HG02938 (cell line): ENCODE results near the gene BDH1.
"Not testable (repeated sequence)": the region's sequence is repeated elsewhere in the genome, so short reads cannot be mapped to it uniquely, and the experiment has no call there.

Source experiments
- ATAC-seq: cut with Tn5 transposase; IDR thresholded peaks from one replicate; pipeline ENCODE4 v1.9.1; 2021; ENCODE audit warnings: mild to moderate bottlenecking, moderate library complexity; ENCODE audit not compliant: unreplicated experiment

Gene BDH1

DNA sequence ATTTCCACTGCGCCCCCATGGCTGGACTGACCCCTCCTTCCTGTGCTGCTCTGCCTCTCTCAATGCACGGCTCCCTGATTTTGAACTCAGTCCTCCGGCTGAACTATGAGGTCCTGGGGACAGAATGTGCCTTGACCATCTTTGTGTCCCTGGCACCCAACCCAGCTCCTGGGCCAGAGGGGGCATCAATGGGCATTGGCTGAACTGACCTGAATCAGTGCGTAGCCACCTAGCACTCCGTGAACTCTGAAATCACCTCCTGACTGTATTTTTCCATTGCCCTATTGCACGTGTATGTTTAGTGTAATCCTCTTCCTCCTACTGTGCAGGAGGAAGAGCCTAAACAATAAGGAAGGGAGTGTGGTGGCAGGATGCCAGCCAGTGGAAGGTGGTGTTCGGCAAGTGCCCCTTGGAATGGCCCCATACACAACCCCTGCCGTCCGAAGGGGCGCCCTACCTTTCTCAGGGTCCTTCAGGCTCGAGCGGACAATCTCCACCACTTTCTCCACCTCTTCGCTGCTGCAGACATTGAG, 33.5 kb downstream of the BDH1 start:
- ATAC-seq = no peak

DNA sequence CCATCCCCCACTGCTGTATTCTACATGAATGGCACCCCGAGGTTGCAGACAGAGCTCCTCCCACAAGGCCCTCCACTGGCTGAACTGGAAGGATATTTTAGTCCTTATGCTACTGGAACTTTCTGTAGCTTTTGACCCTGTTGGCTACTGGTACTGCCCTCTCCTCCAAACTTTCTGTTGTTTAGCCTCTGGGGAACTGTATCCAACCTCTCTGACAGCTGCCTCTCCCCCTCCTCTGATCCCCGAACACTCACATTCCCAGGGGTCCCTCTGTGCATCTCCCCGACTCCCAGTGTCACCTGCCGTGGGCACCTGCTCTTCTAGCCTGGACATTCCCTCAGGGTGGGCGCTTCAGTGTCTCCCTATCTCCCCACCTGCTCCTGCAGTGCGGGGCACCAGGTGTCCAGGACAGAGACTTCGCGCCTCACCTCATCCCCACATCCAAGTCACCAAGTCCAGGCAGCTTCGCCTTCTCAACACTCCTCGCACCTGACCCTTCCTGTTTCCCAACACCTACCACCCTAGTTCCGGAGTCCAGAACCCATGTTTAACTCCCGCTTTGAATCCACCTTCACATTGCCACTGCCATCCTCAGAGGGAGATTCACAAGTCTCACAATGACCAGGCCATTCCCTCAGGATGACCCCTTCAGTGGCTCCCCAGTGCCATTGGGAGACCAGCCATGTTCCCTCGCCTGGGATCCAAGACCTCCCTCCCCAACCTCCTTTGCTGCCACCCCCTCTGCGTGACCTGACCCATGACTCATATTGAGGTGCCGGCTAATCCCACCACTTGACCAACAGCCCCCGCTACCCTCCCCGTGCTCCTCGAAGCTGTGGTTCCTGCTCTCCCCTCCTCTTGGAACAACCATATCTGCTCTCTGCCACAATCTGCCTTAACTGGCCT, 34.2 kb downstream of the BDH1 start:
- no peak for ATAC-seq

DNA sequence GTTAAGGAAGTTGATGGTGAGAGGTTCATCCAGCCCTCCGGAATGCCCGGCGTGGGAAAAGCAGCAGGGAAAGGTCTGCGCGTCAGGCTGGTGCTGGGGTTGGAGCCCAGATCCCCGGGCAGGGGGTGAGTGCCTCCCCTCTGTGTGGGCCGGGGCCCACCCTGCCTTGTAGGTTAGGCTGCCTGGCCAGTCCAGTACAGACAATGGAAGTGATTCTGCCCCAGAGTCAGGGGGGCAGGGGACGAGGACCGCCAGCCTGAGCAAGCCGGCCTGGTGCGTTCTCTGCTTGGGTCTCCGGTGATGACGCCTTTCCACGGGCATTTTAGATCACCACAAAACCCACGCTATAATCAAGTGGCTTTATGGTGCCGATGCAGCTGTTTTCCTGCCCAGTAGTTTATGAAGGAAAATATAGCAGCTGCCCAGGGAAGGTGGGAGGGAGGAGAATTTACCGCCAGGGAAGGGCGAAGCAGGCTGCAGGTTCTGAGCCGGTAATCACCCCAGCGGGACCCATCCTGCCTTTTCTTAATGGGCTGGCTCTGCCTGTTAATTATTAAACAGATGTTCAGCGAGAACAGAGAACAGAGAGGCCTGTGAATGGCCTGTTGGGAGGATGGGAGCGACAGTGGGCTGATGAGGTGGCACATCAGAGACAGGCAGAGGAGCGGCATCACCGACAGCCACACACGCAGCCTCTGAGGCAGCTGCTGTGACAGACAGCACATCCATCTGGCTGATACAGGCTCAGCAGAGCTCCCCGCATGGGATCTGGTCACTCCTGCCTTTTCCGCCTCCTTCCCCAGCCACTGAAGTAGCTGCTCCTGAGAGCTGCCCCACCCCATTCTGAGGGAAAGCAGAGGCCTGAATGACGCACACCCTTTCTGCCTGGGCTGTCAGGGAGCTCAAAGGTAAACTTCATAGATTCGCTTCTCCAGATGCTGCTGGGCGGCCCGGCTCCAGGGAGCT, 35.2 kb downstream of the BDH1 start:
- ATAC-seq = no peak

DNA sequence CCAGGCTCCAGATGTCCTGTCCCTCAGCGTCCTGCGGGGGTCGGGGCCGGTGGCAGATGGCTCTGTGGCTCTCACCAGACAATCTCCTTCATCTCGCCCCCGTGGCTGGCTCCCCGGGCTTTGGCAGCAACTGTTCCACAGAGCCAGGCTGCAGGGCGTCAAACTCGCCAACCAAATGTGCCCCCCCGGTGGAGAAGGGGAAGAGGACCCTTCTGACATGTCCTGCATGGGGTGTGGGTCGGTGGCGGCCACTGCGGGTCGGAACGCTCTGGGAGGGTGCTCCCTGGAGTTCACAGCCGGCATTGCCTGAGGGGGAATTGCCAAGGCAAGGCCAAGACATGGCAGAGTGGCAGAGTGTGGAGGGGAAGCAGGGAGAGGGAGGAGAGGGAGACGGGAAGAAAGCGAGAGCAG, 36.0 kb downstream of the BDH1 start:
- no peak for ATAC-seq

DNA sequence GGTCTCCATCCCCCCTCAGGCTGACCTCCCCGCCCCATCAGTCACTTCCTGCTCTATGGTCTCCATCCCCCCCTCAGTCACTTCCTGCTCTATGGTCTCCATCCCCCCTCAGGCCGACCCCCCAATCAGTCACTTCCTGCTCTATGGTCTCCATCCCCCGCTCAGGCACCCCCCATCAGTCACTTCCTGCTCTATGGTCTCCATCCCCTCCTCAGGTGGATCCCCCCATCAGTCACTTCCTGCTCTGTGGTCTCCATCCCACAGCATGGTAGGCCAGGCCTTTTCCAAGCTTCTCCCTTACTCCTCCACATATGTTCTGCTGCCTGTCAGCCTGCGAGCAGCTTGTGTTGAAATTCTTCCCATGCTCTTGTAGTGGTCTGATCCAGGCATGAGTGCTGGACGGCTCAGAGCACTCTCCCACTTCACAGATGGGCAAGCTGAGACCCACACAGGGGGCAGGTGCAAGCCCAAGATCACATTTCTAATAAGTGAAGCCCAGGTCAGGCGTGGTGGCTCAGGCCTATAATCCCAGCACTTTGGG, 36.8 kb downstream of the BDH1 start:
- no peak for ATAC-seq

DNA sequence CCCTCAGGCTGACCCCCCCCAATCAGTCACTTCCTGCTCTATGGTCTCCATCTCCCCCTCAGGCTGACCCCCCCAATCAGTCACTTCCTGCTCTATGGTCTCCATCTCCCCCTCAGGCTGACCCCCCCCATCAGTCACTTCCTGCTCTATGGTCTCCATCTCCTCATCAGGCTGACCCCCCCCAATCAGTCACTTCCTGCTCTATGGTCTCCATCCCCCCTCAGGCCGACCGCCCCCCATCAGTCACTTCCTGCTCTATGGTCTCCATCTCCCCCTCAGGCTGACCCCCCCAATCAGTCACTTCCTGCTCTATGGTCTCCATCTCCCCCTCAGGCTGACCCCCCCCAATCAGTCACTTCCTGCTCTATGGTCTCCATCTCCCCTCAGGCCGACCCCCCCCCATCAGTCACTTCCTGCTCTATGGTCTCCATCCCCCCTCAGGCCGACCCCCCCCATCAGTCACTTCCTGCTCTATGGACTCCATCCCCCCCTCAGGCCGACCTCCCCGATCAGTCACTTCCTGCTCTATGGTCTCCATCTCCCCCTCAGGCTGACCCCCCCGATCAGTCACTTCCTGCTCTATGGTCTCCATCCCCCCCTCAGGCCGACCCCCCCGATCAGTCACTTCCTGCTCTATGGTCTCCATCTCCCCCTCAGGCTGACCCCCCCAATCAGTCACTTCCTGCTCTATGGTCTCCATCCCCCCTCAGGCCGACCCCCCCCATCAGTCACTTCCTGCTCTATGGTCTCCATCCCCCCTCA, 37.7 kb downstream of the BDH1 start:
- ATAC-seq = not testable (repeated sequence)

DNA sequence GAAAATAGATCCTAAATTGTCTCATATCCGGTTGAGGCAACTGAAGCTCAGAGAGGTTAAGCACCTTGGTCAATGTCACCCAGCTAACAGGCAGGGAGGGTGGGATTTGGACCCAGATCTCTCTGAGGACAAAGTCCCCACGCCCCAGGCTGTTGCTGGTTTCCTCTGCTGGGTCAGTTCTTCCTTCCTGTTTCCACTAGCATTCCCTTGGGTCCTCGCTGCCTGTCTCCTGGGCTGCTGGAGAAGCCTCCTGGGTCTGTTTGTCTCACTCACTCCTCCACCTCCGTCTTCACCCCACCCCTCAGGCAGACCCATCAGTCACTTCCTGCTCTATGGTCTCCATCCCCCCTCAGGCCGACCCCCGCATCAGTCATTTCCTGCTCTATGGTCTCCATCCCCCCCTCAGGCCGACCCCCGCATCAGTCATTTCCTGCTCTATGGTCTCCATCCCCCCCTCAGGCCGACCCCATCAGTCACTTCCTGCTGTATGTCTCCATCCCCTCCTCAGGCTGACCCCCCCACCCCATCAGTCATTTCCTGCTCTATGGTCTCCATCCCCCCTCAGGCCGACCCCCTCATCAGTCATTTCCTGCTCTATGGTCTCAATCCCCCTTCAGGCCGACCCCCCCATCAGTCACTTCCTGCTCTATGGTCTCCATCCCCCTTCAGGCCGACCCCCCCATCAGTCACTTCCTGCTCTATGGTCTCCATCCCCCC, 38.7 kb downstream of the BDH1 start:
- not testable (repeated sequence) for ATAC-seq

DNA sequence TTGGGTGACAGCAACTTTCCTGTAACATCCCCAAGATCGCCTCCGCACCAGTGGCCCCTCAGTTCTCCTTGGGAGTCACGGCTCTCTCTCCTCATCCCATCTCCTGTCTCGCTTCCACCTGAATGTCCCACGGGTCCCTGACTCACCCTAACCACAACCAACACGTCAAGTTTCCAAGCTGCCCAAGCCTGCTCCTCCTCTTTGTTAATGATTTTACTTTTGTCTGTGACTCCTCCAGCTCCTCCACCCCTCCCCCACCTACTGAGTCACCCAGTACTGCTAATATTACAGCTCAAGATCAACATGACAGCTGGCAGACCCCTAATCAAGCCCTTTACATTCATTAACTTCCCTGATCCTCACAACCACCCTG, 39.3 kb downstream of the BDH1 start:
- ATAC-seq = no peak

DNA sequence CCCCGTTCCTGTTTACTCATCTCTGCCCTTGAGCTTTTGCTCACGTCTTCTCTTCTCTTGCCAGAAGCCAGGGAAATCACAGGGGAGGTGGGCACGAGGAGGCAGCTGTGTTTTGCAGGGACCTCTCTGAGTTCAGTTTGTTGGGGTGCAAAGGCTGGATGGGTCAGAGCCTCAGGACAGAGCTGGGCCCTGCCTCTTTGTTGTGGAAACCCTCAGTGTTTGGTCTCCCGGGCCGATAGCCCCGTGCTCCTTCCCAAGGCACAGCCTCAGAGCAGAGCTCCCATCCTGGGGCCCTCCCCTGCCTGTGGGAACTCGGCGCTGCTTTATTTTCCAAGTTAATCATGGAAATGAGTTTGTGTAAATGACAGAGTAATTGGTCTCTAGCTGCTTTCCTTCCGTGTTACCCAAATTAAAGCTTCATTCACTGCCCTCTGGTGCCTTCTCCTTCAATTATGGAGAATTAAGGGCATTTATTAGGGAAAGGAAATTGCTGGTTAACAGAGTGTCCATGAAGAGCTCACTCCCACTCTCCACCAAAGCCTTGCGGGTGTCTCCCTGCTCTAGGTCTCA, 40.9 kb downstream of the BDH1 start:
- ATAC-seq = no peak

DNA sequence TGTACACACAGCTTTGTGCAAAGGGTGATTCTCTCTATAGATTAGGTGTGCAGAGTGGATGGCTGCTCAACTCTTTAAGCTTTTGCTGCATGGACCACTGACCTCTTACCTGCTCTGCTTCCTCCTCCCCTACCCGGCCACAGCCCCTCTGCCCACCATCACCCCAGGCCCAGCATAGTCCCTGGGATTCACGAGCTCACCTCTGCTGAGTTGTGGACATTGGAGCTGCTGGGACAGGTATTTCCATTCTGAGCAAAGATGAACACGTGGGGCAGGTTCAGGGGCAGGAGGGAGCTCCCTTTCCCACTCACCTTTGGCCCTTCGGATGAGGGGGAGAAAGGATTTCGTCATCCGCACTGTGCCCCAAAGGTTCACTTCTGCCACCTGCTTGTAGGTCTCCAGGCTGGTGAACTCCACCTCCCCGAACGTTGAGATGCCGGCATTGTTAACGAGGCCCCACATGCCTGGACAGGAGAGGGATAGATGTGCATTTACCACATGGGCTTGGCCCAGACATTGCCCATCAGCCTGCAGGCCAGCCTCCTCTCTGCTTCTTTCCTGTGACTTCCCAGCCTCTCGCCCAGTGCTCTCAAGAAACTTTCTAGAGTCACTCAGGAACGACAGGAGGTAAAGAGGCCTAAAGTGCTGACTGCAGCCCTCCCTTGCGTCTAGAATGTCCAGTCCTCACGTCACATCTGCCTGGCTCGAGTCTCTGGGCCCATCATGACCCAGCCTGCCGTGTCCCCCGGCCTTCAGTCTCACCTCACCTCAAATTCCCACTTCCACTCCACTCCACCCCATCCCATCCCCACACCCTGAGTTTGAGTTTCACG, 41.6 kb downstream of the BDH1 start:
- ATAC-seq = no peak

DNA sequence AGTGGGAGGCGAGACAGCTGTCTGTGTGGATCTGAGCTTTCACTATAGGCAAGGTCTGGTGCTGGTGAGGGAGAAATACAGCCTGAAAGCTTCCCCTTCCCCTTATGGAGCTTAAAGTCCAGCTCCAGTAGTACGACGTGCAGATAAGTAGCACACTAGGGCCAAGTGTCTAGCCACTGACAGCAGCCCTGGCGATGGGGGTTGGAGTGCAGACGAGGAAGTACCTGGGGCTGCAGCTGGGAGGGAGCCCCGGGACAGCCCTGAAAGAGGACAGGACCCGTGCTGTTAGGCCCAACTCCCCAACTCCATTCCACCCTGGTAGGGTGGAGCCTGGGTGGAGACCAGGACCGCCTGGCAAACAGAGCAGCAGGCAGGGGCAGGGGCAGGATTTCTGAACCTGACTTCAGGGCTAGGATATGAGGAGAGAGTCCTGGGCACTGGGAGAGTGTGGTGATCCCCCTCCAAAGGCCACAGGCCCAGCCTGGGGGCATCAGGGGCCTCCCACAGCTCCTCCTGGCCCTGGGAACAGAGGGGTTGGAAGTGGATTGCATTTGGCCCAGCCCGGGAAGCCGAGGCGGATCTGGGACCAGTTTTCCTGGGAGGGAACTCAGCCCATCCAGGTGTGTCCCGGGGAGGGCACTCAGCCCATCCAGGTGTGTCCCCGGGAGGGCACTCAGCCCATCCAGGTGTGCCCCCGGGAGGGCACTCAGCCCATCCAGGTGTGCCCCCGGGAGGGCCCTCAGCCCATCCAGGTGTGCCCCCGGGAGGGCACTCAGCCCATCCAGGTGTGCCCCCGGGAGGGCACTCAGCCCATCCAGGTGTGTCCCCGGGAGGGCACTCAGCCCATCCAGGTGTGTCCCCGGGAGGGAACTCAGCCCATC, 42.8 kb downstream of the BDH1 start:
- ATAC-seq = no peak

DNA sequence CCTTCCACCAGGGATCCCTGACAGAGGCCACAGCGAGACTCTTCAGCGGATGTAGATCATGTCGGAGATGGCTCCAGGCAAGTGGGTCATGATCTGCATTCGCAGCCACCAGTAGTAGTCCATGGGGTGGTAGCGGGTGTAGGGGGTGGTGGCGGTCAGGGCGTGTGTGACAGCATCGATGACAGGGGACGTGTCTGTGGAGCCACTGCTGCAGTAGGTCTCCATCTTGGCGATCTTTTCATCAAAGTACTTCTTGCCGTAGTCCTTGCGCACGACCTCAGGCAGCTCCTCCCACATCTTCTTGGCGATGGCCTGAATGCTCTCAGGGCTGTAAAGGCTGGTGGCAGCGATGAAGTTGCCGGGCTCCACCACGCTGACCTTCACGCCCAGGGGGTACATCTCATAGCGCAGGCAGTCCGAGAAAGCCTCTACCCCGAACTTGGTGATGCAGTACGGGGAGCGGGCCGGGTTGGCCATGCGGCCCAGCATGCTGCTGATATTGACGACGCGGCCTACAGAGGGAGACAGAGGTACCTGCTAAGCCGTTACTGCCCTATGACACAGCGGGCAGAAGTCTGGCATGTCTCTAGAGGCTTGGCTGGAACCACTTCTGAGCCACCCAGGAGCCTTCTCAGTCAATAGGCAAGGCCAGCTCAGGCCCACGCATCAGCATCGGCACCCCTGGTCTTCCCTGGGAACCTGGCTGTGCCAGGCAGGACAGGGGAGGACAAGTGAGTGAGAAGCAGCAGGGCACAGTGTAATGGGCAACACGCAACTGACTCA, 43.7 kb downstream of the BDH1 start:
- ATAC-seq = no peak

DNA sequence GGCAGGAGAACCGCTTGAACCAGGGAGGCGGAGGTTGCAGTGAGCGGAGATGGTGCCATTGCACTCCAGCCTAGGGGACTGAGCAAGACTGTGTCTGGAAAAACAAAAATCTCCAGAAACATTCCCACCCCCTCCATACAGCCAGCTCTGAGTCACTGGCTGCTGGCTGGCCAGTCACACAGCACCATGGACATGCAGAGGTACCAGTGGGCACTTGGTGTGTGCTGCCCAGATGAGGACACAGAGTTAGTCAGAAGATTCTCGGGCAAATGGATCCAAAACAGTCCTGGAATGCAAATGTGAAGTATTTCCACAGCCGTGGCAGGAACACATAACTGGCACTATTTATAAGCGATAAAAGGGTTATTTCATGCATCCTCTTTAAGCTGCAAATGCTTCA, 44.6 kb downstream of the BDH1 start:
- no peak for ATAC-seq

DNA sequence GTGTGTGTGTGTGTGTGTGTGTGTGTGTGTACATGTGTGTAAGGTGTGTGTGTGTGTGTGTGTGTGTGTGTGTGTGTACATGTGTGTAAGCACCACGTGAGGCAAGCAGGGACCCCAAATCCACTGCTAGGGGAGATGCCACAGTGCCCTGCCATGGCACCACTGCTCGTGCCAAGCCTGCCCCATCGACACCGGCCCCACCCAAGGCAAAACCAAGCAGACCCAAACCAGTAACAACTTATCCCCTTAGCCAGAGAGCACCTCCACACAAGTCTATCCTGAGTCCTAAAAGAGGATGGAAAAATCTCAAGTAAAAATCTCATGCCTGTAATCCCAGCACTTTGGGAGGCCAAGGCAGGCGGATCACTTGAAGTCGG, 45.1 kb downstream of the BDH1 start:
- ATAC-seq = no peak

DNA sequence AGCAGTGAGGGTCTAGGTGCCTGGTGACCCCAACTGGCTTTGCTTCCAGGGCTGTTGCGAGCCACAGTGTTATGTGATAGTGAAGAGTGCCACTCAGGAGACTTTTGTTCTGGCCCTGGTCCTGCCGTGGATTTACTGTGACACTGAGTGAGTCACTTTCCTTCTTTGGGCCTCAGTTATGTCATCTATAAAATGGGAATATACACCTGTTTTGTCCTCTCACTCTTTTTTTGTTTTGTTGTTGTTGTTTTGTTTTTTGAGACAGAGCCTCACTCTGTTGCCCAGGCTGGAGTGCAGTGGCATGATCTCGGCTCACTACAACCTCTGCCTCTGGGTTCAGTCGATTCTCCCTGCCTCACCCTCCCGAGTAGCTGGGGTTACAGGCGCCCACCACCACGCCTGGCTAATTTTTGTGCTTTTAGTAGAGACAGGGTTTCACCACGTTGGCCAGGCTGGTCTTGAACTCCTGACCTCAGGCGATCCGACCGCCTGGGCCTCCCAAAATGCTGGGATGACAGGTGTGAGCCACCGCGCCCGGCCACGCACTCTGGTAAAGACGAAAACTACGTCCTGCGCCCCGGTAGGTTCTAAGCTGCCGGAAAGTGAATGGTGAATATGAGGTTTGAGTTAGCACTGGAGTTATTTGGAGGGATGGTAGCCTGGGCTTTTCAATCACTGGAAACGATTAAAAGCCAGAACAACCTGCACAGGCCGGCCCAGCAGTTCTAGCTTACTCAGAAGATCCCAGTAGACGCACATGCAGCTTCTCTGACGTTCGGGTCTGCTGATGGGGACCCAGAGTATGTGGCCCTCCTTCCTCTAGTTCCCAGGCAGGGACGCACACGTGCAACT, 46.6 kb downstream of the BDH1 start:
- ATAC-seq = no peak

DNA sequence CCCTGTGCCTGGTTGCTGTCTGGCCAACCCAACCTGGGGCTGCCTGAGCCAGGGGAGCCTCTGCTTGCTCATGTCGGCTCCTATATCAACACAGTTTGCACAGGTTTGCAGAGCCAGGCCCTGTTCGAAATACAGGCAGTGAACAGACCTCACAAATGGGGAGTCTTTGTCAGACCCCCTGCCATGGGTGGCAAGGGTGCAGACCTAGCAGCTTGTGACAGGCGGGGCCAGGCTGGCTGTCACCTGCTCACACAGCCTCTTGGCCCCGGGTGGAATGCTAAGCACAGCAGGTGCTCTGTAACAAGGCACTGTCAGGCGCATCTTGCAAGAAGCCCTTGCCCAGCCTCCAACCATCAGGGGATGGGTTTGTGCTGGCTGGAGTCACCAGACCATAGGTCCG, 47.3 kb downstream of the BDH1 start:
- ATAC-seq = no peak
